HG03469 (cell line): ENCODE measurements around the gene CRY1.
A peak's percentile ranks its signal among the peaks of the same experiment; 100 is the strongest.

Source experiments
- ATAC-seq: cut with Tn5 transposase; IDR thresholded peaks from one replicate; pipeline ENCODE4 v1.9.1; 2021; ENCODE audit warnings: mild to moderate bottlenecking, moderate library complexity, moderate number of reproducible peaks; ENCODE audit not compliant: unreplicated experiment

The CRY1 gene

GRCh38 chr12:107093417-107094182 is at the start of gene CRY1:
CRY1 (minus strand) TSS chr12:107093549; CDS start chr12:107092961, 588 bp downstream.
- peak; percentile 76 for ATAC-seq

GRCh38 chr12:107139787-107140186 is 46.4 kb upstream of the CRY1 start:
- no peak for ATAC-seq

GRCh38 chr12:107138990-107139389 is 45.6 kb upstream of the CRY1 start:
- no peak for ATAC-seq

- ATAC-seq: no peak
These were observed 41.8 kb upstream of the CRY1 start for GRCh38 chr12:107135177-107135576.

GRCh38 chr12:107134558-107134957 is 41.2 kb upstream of the CRY1 start:
- no peak for ATAC-seq

- ATAC-seq: no peak
These were observed 40.1 kb upstream of the CRY1 start for GRCh38 chr12:107133462-107133861.

GRCh38 chr12:107131832-107132616 is 38.7 kb upstream of the CRY1 start:
- ATAC-seq: no peak

GRCh38 chr12:107130830-107131611 is 37.7 kb upstream of the CRY1 start:
- ATAC-seq: no peak

- ATAC-seq: no peak
These were observed 36.1 kb upstream of the CRY1 start for GRCh38 chr12:107129315-107129930.

- ATAC-seq: no peak
These were observed 34.4 kb upstream of the CRY1 start for GRCh38 chr12:107127482-107128430.

- ATAC-seq: no peak
These were observed 33.6 kb upstream of the CRY1 start for GRCh38 chr12:107126796-107127481.

GRCh38 chr12:107125833-107126232 is 32.5 kb upstream of the CRY1 start:
- no peak for ATAC-seq

GRCh38 chr12:107122452-107122958 is 29.2 kb upstream of the CRY1 start:
- ATAC-seq: no peak

GRCh38 chr12:107119091-107119490 is 25.7 kb upstream of the CRY1 start:
- no peak for ATAC-seq

- no peak for ATAC-seq
These were observed 25.3 kb upstream of the CRY1 start for GRCh38 chr12:107118624-107119023.

GRCh38 chr12:107115119-107115518 is 21.8 kb upstream of the CRY1 start:
- ATAC-seq: no peak

GRCh38 chr12:107111314-107111713 is 18.0 kb upstream of the CRY1 start:
- ATAC-seq: no peak

GRCh38 chr12:107109726-107110719 is 16.7 kb upstream of the CRY1 start:
- no peak for ATAC-seq
